Erythroblast (primary cell): ENCODE results near the gene AKT3.

Experiments used
- GATA1 ChIP-seq: IDR thresholded peaks from 2 replicates; pipeline ENCODE4 v1.6.1; 2011; ENCODE audit warnings: low read depth, mild to moderate bottlenecking, control low read depth, low read length, moderate library complexity
- POLR2A ChIP-seq: IDR thresholded peaks from 2 replicates; pipeline ENCODE4 v1.6.1; 2011; ENCODE audit warnings: mild to moderate bottlenecking, low read length

DNA sequence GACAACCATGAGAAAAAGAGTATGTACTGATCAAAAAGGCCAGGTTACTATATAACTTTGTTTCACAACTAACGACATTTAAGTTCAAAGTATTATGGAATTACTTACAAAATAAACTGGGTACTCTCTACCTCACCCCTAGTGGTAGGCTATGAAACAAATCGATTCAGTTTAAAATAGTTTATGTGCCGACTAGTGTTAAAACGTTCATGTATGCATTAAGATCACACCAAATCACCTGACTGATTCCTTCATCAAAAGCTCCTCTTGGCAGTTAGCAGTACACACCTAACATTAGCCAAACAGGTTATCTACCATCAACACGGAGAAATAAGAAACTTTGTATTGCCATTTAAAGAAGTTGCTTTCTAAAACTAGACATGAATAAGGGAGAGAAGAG is 137.1 kb downstream of the AKT3 start:
- TF ChIP-seq POLR2A (no peak), GATA1 (no peak)
